HUDEP-2 (cell line): Measurements from ENCODE around the gene CNGA1.
"Not testable (repeated sequence)": the region's sequence is repeated elsewhere in the genome, so short reads cannot be mapped to it uniquely, and the experiment has no call there.

Source experiments
- DNase-seq, 76 experiments: peaks; one replicate each; lab custom pipeline; 2025; ENCODE audit not compliant: unreplicated experiment in 76 of 76; lab: John Stamatoyannopoulos, UW

The CNGA1 gene

DNA sequence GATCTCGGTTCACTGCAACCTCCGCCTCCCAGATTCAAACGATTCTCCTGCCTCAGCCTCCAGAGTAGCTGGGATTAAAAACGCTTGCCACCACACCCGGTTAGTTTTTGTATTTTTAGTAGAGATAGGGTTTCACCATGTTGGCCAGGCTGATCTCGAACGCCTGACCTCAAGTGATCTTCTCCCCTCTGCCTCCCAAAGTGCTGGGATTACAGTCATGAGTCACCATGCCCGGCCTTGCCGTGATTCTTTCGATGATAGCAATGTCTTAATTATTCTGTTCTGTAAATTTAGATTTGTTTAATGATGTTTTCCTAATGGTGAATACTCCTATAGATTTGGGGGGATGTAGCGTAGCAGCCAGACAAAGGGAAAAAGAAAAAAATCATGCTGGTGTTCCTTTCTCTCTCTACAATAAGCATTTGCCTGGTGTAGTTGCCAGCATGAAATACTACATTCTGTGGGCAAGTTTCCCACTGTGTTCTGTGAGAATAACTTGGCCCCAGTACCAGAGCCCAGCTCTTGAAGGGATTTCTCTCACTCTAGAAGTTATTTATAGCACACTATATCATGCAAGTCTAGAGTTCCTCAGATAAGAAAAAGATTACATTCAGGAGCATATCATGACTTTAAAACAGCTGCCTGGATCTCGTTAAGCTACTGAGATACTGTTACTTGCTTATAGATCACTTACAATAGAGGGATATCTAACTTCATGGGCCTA, 15.5 kb upstream of the CNGA1 start:
- no peak for DNase-seq

DNA sequence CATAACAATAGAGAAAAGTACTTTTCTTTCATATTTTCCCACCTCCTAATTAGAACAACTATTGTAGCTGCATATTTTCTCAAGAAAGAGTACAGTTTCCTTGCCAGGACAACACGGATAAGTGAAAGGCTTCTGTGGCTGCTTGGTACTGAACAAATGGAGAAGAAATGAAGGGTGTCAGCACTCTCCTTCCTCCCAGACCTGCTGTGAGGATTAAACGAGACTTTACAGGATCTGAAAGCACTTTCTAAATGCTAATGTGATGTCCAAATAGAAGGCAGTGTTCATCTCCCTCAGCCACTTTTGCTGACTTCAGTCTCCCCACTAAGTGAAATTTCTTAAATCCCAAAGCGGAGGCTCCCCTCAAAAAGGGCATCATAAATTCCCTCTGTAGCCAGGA, 14.0 kb upstream of the CNGA1 start:
- DNase-seq = no peak

DNA sequence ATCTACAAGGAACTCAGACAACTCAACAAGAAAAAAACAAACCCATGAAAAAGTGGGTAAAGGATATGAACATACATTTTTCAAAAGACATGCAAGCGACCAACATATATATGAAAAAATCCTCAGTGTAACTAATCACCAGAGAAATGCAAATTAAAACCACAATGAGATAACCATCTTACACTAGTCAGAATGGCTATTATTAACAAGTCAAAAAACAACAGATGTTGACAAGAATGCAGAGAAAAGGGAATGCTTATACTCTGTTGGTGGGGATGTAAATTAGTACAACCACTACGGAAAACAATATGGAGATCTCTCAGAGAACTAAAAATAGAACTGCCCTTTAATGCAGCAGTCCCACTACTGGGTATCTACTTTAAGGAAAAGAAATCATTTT, 12.2 kb upstream of the CNGA1 start:
- no peak for DNase-seq

DNA sequence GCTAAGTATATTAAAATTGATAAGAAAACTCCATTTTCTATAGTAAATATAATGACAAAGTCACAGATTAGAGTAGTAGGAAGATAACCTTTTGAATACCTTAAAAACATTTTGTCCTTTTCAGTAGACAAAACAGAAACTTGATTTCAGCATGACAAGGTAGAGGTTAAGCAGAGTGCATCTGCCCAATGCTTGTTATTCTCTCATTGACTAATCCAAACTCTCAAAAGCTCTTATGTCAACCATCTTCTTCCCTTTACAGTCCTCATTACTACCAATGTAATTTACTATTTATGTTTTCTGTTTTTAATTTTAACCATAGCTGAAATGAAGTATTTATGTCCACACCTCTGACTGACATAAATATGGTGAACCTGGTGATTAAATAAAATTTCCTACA, 11.2 kb upstream of the CNGA1 start:
- no peak for DNase-seq

DNA sequence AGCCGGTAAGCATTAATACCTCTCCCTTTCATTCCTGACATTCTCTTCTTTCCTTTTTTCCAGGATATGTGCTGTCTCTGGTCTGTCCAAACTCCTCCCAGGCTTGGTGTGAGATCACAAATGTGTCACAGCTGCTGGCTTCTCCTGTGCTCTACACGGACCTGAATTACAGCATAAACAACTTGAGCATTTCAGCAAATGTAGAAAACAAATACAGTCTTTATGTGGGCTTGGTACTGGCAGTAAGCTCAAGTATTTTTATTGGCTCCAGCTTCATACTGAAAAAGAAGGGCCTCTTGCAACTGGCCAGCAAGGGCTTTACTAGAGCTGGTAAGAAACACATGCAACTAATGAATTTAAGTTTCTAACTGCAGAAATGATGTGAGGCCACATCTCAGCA, 8.5 kb upstream of the CNGA1 start:
- no peak for DNase-seq

DNA sequence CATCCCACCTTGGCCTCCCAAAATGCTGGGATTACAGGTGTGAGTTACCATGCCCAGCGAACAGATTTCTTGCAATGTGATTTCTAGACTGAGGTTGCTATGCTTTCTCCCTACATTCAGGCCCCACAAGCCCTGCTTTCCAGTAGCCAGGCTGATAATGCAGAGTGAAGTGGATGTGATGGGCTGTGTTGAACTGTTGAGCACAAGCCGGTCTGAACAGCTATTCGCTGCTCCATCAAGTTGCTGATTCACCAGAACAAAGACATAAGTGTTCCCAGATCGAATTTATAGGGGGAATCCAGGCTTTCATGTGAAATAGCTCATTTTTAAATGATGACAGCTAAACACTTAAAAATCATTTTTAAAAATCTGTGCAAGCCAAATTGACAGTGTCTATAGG, 8.0 kb upstream of the CNGA1 start:
- no peak for DNase-seq

DNA sequence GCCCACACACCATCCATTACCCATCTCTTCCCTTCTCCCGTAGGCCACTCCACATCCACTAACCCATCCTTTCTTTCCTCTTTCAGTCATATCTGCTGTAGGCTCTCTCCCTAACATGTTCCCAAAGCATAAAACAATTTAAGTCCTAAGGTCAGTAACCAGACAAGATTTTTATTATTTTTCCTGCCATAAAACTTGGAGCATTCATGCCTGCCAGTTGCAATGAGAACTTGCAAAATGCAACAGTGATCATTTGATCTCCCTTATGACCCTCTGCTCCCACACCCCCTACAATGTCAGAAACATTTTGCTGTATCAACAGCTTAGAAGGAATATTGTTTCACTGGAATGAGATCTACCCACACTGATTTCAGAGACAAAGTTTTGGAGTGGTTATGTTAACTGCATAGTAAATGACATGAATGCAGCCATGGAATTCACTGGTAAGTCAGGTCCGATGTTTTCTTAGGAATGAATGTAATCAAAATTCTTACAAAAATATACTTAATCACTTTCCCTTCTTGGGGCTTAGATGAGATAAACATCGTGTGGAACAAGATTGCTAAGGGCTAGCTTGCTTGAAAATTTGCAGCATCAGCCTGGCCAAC, 5.8 kb upstream of the CNGA1 start:
- DNase-seq = no peak

DNA sequence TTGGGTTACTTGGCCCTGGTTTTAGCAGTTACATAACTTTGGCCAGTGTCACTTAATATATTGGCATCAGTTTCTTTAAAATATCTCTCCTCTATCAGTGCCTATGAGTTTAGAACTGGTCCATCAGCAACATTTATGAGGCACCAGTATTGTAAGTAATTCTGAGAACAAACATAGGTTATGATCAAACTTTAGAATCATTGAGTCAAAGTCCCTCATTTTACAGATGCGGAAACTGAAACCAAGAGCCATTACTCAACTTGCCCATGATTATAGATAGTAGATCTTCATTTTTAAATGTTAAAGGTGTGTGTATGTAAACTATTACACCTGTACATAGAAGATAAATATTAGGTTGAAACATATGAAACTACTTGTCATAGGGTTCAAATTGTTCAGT, 4.6 kb upstream of the CNGA1 start:
- DNase-seq = no peak

DNA sequence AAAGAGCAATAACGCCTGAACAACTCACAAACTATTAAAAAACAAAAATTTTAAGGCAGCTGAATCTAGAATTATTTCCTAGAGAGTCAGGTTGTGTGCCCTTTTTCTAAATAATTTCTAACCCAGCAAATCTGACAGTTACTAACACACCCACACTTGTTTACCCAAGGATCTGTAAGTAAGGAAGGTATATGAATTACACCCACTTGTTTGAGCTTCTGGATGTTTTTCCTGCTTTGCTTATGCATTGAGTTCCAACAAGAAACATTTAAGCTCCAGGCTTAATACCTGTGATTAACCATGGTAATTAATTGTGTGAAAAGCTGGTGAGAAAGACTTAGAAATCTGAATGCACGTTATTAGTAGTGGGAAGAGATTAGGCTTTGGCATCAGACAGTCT, 1.6 kb upstream of the CNGA1 start:
- no peak for DNase-seq

DNA sequence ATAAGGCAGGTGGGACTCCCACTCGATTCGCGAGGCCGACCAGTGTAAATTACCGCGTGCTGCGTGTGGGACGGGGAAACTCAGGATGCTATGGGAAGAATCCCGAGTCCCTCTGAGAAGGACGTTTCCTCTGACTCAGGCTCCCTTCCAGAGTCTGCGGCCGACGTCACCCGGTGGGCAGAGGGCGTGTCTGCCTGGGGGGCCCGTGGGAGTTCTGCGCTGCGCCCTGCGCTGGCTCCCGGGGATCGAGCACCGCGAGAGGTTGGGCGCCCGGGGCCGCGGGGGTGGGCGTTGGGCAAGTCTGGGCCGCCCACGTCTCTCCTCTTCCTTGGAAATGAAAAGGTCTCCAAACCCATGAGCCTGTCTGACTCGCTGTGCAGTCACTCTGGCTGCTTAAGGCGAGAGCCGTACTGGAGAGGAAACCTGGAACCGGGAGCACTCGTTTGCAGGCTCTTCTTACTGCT, 659 bp upstream of the CNGA1 start:
- DNase-seq = peak in 4 of 76 experiments; percentile 1 to 11 (median 4)

DNA sequence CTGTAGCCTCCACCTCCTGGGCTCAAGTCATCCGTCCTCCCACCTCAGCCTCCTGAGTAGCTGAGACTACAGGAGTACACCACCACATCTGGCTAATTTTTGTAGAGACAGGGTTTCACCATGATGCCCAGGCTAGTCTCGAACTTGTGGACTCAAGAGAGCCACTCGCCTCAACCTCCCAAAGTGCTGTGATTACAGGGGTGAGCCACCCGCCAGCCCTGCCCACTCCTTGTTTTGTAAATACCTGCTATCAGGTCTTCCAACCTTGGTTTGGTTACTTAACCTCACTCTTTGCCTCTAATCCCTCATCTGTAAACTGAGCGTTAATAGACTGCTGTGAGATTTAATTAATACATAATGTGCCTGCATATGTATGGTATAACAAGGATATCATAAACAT, 803 bp downstream of the CNGA1 start:
- DNase-seq = no peak

DNA sequence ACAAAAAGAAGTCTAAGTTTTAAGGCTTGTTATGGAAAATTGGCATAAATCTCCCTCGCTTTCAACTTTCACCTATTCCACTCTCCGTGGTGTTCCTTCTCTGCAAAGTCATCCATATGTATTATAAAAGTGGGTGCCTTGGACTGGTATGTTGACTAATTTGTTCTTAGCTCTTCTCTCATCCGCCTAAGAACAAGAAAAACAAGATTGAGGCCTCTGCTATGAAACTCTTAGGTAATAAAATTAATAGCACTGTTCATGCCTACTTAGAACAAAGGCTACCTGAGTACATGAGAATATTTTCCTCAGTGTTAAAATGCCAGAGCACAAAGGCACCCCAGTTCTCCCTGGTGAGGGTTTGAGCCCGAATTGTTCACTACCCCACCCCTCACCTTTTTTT, 1.3 kb downstream of the CNGA1 start:
- DNase-seq = no peak

DNA sequence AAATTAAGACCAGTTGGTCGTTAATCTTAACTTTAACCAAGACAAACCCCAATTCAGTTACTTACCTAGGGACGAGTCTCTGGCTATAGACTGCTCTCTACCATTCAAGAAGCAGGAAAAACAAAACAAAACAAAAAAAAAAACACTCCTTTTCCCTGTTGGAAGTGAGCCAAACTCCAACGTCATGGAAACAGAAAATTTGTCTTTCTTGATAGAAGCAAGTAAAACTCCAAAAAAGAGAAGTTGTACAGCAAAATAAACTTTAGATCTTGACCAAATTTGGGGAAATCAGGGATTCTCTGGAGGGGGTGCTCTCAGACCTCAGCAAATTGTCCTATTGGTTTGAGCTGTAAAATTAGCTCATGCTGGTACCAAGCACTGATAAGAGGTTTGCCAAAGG, 3.7 kb downstream of the CNGA1 start:
- DNase-seq = no peak

DNA sequence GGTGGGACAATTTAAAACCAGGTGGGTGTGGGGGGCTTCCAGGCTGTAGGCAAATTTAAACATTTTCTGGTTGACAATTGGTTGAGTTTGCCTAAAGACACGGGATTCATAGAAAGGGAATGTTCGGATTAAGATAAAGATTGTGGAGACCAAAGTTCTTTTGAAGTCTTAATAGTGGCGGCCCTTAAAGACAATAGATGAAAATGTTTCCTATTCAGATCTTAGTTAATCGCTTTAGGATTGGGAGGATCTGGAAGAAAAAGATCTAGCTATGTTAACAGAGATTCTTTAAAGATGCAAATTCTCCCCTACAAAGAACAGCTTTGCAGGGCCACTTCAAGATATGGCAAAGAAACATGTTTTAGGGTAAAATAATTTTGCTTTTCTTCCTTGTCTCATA, 4.8 kb downstream of the CNGA1 start:
- no peak for DNase-seq

DNA sequence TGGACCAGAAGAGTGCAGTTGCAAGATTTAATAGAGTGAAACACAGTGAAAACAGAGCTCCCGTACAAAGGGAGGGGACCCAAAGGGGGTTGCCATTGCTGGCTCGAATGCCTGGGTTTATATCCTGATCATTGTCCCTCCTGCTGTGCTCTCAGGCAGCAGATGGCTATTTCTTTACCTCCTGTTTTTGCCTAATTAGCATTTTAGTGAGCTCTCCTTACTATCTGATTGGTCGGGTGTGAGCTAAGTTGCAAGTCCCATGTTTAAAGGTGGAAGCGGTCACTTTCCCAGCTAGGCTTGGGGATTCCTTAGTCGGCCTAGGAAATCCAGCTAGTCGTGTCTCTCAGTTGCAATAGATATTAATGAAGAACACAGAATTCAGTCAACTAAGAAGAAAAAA, 5.6 kb downstream of the CNGA1 start:
- not testable (repeated sequence) for DNase-seq

DNA sequence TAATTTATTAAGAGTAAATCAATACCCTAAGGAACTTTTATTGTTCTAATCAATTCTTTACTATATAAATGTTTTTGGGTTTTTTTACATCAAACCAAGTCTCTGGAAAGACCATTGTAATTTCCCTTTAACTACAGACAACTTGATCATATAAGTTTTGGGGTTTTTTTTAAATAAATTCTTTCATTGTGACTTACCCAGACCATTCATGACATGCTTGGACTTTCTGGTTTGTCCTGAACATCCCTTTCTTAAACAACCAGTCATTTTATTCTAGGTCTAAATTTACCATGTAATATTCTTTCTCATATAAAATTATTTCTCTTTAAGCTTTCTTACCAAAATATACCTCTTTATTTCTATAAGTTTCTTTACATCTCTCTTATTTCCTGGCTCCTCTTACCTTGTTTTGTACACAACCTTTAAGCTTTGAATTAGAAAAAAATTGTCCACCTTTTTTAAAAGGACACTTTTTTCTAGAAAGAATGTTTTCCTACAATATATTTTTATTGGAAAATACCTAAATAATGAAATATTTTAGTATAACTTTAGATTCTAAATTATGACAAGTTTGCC, 8.4 kb downstream of the CNGA1 start:
- DNase-seq = no peak

DNA sequence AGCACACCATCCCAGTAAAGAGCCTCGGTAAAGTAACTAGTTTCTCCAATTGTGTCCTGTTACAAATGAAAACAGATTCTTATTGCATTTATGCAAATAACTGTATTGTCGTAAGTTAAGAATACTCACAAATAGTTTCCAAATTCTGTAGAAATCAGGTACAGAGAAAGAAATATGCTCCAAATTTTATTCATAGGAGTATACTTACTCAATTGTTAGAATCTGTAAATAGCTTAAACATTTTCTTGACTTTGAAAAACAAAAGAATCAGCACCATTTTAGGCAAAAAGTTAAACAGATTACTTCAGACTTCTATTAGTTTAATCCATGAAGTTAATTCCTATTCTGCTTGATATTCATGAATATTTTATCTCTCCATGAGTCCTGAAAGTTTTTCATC, 10.7 kb downstream of the CNGA1 start:
- DNase-seq = no peak

DNA sequence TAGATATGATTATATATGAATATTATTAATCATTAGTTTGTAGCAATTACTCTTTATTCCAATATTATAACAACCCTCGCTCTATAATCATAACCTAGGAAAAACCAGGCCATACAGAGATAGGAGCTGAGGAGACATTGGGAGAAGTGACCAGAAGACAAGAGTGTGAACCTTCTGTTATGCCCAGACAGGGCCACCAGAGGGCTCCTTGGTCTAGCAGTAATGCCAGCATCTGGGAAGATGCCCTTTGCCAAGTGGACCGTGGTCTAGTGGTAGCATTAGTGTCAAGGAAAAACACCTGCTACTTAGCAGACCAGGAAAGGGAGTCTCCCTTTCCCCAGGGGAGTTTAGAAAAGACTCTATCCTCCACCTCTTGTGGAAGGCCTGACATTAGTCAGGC, 12.9 kb downstream of the CNGA1 start:
- DNase-seq = peak in 23 of 76 experiments; percentile 1 to 29 (median 5)

DNA sequence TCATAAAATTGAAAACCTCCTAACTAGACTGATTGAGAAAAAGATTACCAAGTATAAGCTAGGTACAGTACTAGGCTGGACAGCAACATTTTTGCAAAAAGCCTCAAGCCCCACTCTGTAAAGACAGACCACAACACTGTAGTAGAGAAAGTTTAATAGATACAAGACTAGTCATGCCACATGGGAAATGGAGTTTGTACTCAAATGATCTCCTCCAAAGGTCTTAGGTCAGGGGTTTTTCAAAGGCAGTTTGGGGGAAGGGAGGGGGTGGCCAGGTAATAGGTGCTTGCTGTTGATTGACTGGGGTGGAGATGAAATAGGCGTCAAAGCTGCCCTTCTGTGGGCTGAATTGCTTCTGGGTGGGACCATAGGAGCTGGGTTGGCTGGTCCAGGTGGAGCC, 14.2 kb downstream of the CNGA1 start:
- no peak for DNase-seq

DNA sequence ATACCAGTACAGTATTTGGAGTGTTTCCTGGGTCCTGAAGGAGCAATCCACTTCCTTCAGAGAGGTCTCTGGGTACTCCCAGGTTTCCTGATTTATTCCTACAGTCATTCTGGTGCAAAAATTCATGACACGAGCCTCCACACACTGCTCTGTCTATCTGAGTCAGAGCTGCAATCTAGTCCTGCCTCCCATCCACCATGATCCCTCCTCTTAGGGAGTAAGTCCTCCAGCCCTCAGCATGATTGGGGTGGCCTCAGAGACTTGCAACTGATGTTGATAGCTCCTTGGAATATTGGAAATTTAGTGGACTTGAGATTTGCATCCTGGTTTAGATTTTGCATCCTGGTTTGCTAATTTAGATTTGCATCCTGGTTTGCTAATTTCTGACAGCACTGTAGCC, 20.5 kb downstream of the CNGA1 start:
- DNase-seq = no peak

DNA sequence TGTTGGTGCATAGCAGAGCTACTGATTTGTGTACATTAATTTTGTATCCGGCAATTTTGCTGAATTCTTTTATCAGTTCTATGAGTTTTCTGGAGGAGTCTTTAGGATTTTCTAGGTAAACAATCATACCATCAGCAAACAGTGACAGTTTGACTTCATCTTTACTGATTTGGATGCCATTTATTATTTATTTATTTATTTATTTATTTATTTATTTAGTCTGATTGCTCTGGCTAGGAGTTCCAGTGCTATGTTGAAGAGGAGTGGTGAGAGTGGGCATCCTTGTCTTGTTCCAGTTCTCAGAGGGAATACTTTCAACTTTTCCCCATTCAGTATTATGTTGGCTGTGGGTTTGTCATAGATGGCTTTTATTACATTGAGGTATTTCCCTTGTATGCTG, 24.0 kb downstream of the CNGA1 start:
- not testable (repeated sequence) for DNase-seq

DNA sequence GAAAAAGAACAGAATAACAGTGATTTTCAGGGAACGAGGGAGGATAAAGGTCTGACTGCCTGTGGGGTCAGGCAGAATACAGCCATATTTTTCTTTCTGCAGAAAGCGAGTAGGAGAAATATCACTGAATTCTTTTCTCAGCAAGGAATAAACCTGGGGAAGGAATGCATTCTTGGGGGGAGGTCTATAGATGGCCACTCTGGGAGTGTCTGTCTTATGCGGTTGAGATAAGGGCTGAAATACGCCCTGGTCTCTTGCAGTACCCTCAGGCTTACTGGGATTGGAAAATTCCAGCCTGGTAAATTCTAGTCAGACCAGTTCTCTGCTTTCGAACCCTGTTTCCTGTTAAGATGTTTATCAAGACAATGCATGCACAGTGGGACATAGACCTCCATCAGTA, 26.3 kb downstream of the CNGA1 start:
- no peak for DNase-seq
